ENCODE results near the gene FHOD3. TPM values are rescaled to one million over a fixed set of nuclear protein-coding genes. Genes with fewer than 3 reads are reported as not detected.

Gene FHOD3
- total and polyA plus RNA-seq, 2 of the 8 experiments (the other 6 are each of a cell fraction or from before 2014, with no cell fraction given): 9.7 to 10.5 TPM

DNA sequence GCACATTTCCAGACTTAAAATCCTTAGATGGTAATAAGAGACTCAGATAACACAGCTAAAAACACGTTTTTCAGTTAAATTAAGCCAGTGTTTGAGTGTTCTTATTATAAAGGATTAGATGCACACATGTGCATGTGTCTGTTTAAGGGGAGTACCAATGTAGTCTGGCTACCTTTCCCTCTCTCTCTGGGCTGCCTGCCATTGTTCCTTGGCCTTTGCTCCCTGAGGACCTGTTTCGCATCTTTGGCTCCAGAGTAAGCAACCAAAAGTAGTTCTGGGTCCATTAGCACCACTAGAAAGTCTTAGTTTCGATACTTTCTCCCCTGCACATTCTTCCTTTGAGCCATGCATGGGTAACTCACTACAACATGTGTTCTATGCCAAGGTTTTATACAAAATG, 303.0 kb downstream of the FHOD3 start:
- Histone ChIP-seq H3K79me1 (ENCODE audit: low read depth, low read length) (no peaks in the 10 kb centered on the region), H2AFZ (ENCODE audit: low read length) (no peak overlapping the region), H3K23ac (ENCODE audit: insufficient read length) (no peak overlapping the region), H3K4me3 (ENCODE audit: extremely low read depth in 1 of 4, insufficient read depth in 2 of 4, low read depth in 3 of 4, low read length in 4 of 4) (no peak overlapping the region), H3K23me2 (ENCODE audit: low read depth, low read length) (no peaks in the 10 kb centered on the region), H3K79me2 (ENCODE audit: control insufficient read depth in 1 of 2, insufficient read depth in 2 of 2, low read length in 2 of 2) (no peaks in the 10 kb centered on the region), H4K20me1 (replicated peaks in 1 of 2; ENCODE audit: control insufficient read depth in 1 of 2, insufficient read depth in 2 of 2, low read length in 2 of 2) (no peaks in the 10 kb centered on the region), H3K9ac (replicated peaks in 1 of 4; ENCODE audit: extremely low read depth in 1 of 4, low read depth in 3 of 4, low read length in 3 of 4) (no peak overlapping the region), H3K18ac (ENCODE audit: extremely low read depth, low read length) (no peak overlapping the region), H4K91ac (replicated peaks; ENCODE audit: insufficient read length, low read length) (no peak overlapping the region), H2AK5ac (ENCODE audit: low read depth, low read length) (no peak overlapping the region), H2BK5ac (ENCODE audit: low read depth, low read length) (no peak overlapping the region), H4K8ac (ENCODE audit: extremely low read depth, insufficient read depth, low read length) (no peak overlapping the region), H2BK120ac (replicated peaks; ENCODE audit: low read depth, low read length) (no peak overlapping the region), H3K14ac (ENCODE audit: insufficient read length) (no peak overlapping the region), H4K5ac (ENCODE audit: insufficient read length, low read depth, low read length) (no peak overlapping the region), H3K27ac (ENCODE audit: low read depth, low read length) (no peak overlapping the region), H3K56ac (replicated peaks; ENCODE audit: insufficient read length, low read depth, low read length) (no peak overlapping the region), H3K27me3 (replicated peaks in 1 of 4; ENCODE audit: control insufficient read depth in 3 of 4, extremely low read depth in 1 of 4, insufficient read depth in 3 of 4, low read length in 3 of 4) (no peaks in the 10 kb centered on the region), H2BK15ac (ENCODE audit: low read length) (no peak overlapping the region), H2BK20ac (ENCODE audit: low read length) (no peak overlapping the region), H3K36me3 (ENCODE audit: control insufficient read depth in 2 of 4, insufficient read depth in 4 of 4, low read length in 3 of 4) (peaks cover 0 to 9% (median 0%) of the 10 kb centered on the region in 4 experiments; a peak in 1 of 8 replicates), H3K4ac (replicated peaks; ENCODE audit: insufficient read length, low read depth, low read length) (no peak overlapping the region), H3K4me2 (ENCODE audit: insufficient read depth in 1 of 2, low read depth in 2 of 2, low read length in 2 of 2) (no peak overlapping the region), H3K9me3 (ENCODE audit: insufficient read depth in 2 of 2, low read depth in 1 of 2, low read length in 1 of 2) (peaks cover 0 to 5% of the 10 kb centered on the region in 2 experiments; a peak in 1 of 4 replicates), H2BK12ac (ENCODE audit: low read depth, low read length) (no peak overlapping the region), H3K4me1 (replicated peaks in 1 of 4; ENCODE audit: control insufficient read depth in 3 of 4, insufficient read depth in 4 of 4, low read length in 3 of 4) (peaks cover 0 to 3% (median 0%) of the 10 kb centered on the region in 4 experiments; a peak in 3 of 7 replicates)
- ChIA-PET CTCF (ENCODE audit: partially characterized antibody) (interaction anchor here (0.8 to 2.0 kb wide), 4 partner anchors 24 to 505 kb away, joined by 3 to 11 read pairs (median 4); no protein-coding TSS in a partner anchor), POLR2A (ENCODE audit: partially characterized antibody) (no interaction called here)
- TF ChIP-seq CEBPB (IDR thresholded peaks at IDR 0.05; ENCODE audit: low read depth, low read length): no peak
- FAIRE-seq (no peak), DNase-seq (ENCODE audit: low read depth in 1 of 2, low spot score in 2 of 2) (no peak)
- WGBS, 2 experiments (ENCODE audit: extremely low coverage in 1 of 2, insufficient coverage in 1 of 2, insufficient read length in 1 of 2, insufficient replicate concordance in 2 of 2, low coverage in 1 of 2, low lambda C conversion rate in 2 of 2, missing lambda C conversion rate in 1 of 2): 87% methylated on average over 3 of the region's 3 CpGs; no CpG with 5 or more reads in 1 of the 2 experiments
